Putamen (tissue), 1 donor: ENCODE measurements around the gene ROS1.
A peak's percentile ranks its signal among the peaks of the same experiment; 100 is the strongest.
"Not testable (repeated sequence)": the region's sequence is repeated elsewhere in the genome, so short reads cannot be mapped to it uniquely, and the experiment has no call there.

Source experiments
- DNase-seq: peaks from one replicate; pipeline ENCODE4 v3.0.0-alpha.2; 2016; ENCODE audit warnings: low spot score

The ROS1 gene

DNA sequence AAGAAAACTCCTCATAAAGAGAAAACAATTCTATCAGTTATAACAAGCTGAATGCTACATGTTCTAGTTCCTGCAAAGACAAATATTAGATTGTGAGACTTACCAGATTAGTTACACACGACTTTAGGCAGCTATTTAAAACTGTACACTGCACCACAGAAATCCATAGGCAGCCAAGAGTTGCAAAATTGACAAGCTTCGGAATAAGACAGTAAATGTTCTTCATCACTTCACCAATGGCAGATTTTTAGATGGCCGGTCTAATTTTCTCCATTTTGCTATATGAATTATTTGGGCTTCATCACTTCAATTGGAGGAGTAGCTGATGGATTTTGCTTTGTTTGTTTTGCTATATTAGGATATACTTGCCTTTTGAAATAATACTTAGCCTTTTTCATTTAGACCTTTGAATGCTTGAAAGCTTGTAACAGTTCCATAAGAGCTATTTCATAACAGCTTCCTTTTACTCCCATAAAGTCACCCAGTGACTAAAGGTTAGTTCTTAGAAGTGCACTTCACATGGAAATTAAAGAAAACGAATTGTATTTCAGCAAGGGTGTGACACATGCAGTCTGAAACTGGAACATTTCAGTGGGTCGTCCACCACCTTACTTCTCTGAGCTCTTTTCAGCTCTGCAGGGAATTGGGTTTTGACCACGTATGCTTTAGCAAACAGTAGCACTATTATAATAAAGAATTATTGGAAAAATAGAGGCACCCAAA is at the start of gene ROS1:
TSS of gene ROS1 (minus strand) at position 512 of the 723 bp plus-strand sequence. CDS start at position 226, 286 bp downstream.
- DNase-seq: no peak

DNA sequence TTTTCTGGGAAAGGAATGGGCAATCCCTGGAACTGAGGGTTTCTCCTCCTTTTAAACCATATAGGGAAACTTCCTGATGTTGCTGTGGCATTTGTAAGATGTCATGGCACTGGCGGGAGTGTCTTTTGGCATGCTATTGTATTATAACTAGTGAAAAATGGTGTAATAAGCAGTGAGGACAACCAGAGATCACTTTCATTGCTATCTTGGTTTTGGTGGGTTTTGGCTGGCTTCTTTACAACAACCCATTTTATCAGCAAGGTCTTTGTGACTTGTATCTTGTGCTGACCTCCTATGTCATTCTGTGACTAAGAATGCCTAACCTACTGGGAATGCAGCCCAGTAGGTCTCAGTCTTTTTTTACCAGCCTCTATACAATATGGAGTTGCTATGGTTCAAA is 47.7 kb upstream of the ROS1 start:
- DNase-seq: no peak

DNA sequence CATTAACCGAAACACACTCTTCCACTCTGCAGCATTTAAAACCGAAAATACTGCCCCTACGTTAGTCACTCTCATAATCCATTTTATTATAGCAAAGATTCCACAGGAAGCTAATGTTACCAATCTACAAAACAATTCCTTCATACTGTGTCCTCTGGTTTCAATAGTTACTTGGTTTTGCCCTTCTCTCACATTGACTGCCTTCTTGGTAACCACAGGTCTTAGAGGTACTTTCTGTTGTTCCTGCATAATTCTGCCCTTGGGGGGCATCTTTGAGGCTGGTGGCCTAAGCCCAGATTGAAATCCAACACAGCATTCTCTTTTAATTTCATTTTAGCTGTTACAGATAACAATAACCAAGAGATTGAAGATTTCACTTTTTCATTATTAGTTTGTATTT is 46.9 kb upstream of the ROS1 start:
- no peak for DNase-seq

DNA sequence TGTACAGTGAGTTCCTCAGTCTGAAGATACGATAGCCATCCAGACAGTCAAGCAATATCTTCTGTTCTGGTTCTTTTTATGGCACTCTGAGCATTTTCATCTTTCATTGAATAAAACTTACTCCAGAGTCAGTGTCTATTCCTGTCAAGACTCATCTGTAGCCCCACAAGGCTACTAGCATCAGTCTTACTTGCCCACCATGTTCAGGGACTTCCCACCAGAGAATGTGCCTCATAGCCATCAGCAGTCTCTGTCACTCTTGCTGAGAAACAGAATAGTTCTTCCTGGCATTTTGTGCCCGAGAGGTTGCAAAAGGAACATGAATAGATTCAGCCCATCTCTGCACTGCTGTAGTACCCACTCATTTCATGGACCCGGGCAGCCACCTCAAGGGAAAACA is 44.0 kb upstream of the ROS1 start:
- no peak for DNase-seq

DNA sequence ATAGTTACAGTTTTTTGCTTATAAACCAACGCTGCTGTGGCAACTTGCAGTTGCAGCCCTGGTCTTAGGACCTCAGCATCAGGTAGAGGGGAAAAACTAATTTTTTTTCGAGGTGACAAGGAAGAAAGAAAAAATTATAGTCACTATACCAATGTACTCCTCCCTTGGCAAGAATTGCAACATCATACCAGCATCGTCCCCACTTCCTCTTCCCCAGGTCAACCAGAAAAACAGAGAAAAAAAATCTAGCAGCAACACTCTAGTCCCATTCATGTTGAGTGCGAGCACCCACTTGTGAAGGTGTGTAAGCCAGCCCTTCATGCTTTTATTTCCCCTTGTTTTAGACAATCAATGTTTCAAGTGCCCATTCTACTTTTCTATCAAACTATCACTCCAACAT is 43.6 kb upstream of the ROS1 start:
- DNase-seq: no peak

DNA sequence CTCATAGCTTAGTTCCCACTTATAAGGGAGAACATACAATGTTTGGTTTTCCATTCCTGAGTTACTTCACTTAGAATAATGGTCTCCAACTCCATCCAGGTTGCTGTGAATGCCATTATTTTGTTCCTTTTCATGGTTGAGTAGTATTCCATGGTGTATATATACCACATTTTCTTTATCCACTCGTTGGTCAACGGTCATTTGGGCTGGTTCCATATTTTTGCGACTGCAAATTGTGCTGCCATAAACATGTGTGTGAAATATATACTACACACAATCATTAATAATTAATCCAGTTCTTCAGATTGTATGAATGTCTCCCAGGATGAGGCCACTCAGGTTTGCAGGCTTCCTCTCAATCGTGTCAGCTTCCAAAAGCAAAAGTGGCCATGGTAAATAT is 42.8 kb upstream of the ROS1 start:
- not testable (repeated sequence) for DNase-seq

DNA sequence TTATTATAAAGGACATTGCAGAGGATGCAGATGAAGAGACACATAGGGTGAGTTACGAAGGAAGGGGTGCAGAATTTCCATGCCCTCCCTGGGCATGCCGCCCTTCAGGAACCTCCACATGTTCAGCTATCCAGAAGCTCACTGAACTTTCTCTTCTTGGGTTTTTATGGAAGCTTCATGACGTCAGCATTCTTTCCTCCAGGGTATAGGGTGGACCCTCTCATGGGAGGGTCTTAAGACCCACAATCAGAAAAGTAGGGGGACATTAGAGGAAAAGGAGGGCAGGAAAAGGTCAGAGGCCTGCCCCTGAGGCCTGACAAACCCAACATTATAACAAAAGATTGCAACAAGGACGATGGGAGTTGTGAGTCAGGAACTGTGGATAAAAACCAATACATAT is 42.1 kb upstream of the ROS1 start:
- no peak for DNase-seq

DNA sequence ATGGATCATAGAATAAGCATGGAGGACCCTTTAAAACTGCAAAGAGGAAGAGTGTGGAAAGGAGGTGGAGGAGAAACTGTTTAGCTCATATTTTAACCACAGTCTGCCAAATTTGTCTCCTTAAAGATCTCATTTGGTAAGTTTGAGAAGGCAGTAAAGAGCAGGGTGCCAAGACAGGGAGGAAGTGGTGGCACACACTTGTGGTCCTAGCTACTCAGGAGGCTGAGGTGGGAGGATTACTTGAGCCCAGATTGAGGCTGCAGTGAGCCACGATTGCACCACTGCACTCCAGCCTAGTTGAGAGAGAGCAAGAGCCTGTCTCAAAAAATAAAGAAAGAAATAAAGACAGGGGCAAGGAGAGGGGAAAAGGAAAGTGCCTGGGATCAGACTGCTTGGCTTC is 39.9 kb upstream of the ROS1 start:
- no peak for DNase-seq

DNA sequence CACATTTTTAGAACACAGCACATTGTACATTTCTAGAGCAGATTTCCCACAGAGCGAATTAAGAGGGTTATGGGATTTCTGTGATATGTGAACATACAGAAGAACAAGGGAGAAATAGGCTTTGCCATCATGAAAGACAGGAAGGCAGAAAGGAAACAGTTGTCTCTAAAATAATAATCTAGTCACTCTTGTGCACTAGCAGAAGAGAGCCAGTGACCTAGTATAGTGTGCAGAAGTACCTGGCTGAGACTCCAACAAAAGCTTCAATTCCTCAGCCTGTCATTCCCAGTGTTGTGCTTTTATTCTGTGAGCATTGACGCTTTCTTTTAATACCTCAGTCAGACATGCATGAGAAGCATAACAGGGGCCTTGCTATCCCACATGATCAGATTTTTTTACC is 39.0 kb upstream of the ROS1 start:
- DNase-seq: no peak

DNA sequence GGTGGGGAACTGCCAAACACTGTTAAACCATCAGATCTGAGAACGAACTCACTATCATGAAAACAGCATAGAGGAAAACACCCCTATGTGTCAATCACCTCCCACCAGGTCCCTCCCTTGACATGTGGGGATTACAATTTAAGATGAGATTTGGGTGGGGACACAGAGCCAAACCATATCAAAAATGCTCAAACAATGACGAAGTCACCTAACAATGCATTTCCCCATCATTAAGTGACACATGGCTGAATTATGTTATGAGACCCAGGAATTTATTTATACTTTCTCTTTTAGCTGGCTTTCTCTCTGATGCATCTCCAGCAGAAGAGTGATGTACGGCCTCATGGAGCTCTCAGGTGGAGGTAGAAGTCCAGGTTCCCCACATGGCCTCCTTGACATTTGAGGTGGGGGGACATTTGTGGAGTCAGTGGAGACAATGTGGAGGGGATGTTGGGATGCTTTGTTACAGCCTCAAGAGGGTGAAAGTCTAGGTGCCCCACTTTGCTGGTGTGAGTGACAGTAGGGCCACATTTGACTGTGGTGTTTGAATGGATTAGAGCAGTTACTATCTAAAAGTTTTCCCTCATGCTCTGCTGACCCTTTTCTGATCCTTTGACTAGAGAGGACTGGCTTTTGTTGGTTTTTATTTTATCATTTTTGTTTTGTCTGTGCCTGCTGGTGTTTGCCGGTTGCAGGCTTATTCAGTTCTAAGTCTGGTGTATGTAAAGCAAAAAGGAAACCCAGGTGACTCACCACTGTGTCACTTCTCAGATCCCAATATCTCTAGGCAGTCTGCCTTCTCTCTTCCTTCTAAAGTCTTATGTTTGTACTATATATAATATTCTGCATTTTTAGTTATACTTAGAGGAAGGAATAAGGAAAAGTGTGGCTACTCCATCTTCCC is 38.3 kb upstream of the ROS1 start:
- DNase-seq: no peak

DNA sequence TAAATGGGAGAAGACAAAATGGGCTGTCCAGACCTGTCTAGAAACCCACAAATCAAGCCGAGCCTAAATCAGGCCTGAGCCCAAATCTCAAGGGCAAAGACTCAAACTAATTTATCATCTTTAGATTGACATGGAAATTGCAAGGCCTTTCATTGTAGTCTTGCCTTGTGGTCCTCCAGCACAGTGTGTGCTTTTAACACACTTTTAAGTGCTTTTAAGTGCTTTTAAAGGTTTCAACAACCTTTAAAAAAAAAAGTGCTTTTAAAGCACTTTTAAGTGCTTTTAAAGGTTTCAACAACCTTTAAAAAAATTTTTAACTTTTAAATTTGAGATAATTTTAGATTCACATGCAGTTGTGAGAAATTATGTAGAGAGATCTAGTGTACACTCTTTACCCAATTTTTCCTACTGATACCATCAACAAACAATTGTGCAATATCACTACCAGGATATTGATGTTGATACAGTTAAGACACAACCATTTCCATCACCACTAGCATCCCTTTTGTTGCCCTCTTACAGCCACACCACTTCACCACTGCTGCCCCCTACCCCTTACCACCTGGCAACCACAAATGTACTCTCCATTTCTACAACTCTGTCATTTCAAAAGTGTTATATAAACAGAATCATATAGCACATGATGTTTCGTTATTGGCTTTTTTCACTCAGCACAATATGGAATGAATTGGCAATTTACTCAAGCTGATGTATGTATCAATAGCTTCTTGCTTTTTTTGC is 33.6 kb upstream of the ROS1 start:
- no peak for DNase-seq

DNA sequence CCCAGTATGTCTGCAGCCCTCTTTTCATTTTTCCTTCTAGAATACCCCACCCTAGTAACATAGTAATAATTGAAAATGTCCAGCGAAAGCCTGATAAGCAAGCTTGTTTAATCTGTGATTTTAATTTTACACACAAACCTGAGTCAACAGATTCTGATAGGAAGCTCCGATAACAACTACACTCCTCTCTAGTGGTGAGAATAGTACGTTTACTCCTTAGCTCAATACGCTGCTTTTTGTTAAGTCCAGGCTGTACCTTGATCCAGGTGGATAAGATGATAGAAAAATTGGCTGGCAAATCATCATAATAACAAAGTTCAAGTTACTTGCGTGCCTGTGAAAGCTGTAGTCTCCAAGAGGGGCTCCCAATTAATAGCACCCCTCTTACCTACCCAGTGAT is 31.3 kb upstream of the ROS1 start:
- DNase-seq: no peak

DNA sequence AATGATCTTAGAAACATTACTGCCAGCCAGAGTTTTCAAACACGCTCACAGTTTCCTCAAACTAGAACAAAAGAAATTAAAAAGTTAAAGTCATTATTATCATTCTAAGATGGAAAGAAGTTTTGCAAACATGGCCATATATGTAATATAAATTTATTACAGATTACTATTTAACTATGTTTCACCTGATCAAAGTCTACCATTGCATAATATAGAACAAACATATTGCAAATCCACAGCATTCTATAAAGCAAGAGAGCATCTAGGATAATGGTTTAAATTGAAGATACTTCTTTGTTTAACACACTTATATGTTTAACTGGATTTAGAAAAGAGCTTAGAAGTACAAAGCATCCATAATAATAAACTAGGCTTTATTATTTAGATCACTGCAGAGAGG is 30.5 kb upstream of the ROS1 start:
- no peak for DNase-seq

DNA sequence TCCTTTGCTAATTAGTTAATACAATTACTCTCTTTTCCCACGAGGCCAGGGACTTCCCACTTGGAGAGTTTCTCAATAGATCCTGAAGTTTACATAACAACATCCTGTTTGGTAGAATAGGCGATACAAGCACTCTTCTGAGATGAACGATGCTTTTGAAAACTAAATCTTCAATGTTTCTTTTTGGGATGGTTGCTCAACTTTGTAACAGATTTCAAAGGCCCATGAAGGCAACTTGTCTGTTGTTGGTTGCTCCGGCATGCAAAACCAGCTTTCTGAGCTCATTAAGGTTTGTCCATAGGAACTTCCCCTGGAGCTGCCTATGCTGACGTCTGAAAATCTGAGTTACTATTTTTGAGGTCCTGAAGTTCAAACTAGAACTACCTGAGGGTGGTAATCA is 25.9 kb upstream of the ROS1 start:
- DNase-seq: no peak

DNA sequence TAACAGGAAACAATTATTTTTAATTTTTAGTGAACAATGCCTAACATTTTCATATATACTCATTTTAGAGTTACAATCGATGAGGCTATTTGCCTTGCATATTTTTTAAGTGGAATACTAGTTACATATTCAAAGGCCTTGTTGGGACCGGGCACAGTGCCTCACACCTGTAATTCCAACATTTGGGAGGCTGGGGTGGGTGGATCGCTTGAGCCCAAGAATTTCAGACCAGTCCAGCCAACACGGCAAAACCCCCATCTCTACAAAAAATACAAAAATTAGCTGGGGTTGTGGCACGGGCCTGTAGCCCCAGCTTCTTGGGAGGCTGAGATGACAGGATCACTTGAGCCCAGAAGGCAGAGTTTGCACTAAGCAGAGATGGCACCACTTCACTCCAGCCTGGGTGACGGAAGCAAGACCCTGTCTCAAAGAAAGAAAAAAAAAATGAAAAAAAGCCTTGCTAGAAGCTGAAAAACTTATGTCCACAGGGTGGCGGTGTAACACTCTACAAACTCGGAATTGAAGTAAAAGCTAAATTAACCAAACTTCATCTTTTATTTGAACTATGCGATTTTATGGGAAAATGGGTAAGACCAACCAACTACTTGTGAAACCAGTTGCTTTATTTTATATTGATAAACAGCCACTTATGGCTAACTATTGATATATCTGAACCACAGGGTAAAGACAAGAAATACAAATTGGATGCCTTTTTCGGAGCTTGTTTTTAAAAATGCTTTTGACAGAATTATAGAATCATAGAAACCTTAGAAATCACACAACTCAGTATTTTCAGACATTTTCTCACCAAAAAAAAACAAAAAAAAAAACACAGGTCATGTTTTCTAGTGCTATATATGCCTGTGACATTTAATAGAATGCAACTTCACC is 24.1 kb upstream of the ROS1 start:
- peak; percentile 41 for DNase-seq

DNA sequence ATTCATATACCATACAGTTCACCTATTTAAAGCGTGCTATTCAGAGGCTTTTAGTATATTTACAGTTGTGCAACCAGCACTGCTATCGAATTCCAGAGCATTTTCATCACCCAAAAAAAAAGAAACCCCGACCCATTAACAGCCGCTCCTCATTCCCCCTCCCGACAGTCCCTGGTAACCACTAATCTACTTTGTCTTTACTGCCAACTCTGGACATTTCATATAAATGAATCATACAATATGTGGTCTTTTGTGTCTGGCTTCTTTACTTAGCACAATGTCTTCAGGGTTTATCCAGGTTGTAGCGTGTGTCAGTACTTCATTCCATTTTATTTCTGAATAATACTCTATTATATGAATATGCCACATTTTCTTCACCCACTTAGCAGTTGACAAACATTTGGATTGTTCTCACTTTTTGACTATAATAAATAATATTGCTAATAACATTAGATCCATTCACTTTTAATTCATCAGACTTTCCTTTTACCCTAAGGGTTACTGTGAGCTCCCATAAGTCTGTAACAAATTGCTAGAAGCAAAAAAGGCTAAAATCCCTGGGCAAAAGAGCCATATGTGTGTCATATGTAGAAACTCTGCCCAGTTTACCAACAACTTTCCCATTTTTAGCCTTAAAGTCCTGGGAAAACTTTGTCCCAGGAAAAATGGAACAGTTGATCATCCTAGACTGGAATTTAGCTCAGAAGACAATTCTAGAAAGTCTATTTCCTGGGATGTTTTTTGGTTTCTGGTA is 23.2 kb upstream of the ROS1 start:
- no peak for DNase-seq

DNA sequence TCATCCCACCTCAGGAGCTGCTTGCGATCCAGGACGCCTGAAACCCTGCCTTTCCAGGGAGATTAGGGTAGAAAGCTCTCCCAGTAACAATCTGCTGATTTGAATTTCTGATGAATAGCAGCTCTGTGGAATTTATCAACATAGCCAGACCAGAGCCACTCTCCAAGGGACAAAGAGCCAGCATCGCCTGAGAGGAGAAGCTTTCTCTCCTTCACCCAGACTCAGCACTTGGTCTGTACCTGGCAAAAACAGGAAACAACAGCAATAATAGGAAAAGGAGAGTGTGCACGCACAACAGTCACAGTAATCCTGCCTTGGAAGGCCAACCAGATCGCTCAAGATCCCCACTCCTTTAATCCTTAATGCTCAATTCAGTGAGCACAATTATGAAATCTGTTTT is 22.3 kb upstream of the ROS1 start:
- no peak for DNase-seq

DNA sequence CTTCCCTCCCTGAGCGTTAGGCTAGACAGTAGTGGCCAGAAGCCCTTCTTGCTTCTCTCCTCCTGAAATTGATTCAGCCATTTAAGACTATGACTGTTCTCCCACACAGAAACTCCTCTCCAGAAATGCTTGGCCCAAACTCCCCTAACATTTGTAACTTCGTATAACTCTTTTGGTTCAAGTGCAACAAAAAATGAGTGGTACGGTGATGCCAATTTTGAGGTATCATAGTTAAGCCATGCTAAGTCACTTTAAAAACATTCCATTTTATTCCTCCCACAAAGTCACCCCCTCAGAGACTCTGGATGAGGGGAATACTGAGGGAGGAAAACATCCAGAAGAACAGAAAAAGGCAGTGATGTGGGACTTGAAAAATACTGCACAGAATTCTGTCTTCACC is 21.1 kb upstream of the ROS1 start:
- DNase-seq: no peak

DNA sequence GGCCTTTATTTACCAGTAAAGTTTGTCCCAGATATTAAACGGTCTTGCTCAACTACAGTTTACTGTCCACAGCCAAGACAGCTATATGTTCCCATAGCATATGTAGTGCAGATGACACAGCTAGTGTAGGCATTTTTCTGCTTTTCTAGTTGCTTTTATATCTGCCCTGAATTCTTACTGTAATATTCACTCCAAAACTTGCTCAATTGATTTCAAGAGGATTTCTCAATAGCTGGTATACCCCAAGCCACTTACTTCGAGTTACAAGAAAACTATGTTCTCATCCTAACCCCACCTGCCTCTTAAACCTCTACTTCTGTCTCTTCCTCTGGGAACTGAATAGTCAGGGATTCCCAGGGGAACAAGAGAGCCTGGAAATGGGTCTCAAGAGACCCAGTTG is 18.9 kb upstream of the ROS1 start:
- DNase-seq: no peak

DNA sequence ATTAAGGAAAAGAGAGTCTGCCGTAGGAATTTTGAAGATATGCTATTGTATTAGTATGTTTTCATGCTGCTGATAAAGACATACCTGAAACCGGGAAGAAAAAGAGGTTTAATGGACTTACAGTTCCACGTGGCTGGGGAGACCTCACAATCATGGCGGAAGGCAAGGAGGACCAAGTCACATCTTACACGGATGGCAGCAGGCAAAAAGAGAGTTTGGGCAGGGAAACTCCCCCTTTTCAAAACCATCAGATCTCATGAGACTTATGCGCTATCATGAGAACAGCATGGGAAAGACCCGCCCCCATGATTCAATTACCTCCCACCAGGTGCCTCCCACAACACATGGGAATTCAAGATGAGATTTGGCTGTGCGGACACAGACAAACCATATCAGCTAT is 16.6 kb upstream of the ROS1 start:
- not testable (repeated sequence) for DNase-seq

DNA sequence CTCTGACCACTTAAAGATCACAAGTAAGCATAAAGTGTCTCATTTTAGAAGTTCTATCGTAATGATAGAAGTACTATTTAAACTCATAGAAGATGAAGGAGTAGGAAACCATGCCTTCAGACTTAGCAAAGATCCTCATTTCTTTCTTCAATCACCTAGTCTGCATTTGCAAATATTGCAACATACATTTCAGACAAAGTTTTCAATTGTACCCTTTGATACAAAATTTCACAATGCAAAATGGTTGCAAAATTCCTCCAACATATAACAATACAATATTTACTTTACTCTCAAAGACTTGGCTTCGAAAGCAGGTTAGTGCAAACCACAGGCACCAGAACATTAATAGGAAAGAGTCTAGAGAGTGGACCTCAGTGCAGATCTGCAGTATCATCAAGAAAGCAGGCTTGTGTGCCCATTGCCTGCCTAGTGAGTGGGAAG is 16.1 kb upstream of the ROS1 start:
- no peak for DNase-seq
